Skeletal muscle satellite cell (primary cell): ENCODE measurements around the gene PAX6.

Source experiments
- H3K27me3 ChIP-seq: 2 replicates; pipeline ENCODE4 v1.7.0; 2013; ENCODE audit warnings: low read length; ENCODE audit not compliant: control insufficient read depth, insufficient read depth
- H3K36me3 ChIP-seq: 2 replicates; pipeline ENCODE4 v1.7.0; 2013; ENCODE audit warnings: mild to moderate bottlenecking, control low read depth, low read length; ENCODE audit not compliant: insufficient read depth
- H3K4me1 ChIP-seq: 2 replicates; pipeline ENCODE4 v1.7.0; 2013; ENCODE audit warnings: low read length; ENCODE audit not compliant: control insufficient read depth, insufficient read depth
- H3K4me2 ChIP-seq: 2 replicates; pipeline ENCODE4 v1.7.0; 2013; ENCODE audit warnings: mild to moderate bottlenecking, low read length
- H3K4me3 ChIP-seq: 2 replicates; pipeline ENCODE4 v1.7.0; 2013; ENCODE audit warnings: low read length
- H3K9ac ChIP-seq: 2 replicates; pipeline ENCODE4 v1.7.0; 2013; ENCODE audit warnings: mild to moderate bottlenecking, low read depth, low read length, moderate library complexity
- H3K9me3 ChIP-seq: replicated peaks from 2 replicates; pipeline ENCODE4 v1.7.0; 2013; ENCODE audit warnings: mild to moderate bottlenecking, control low read depth, low read length

PAX6 gene

GRCh38 chr11:31788085-31788484 lies 23.0 kb downstream of the PAX6 start:
- Histone ChIP-seq H3K9me3 (no peaks in the 10 kb centered on the region), H3K4me1 (no peaks in the 10 kb centered on the region), H3K36me3 (no peaks in the 10 kb centered on the region), H3K9ac (no peak overlapping the region), H3K27me3 (no peaks in the 10 kb centered on the region), H3K4me2 (no peak overlapping the region), H3K4me3 (no peak overlapping the region)

DNA sequence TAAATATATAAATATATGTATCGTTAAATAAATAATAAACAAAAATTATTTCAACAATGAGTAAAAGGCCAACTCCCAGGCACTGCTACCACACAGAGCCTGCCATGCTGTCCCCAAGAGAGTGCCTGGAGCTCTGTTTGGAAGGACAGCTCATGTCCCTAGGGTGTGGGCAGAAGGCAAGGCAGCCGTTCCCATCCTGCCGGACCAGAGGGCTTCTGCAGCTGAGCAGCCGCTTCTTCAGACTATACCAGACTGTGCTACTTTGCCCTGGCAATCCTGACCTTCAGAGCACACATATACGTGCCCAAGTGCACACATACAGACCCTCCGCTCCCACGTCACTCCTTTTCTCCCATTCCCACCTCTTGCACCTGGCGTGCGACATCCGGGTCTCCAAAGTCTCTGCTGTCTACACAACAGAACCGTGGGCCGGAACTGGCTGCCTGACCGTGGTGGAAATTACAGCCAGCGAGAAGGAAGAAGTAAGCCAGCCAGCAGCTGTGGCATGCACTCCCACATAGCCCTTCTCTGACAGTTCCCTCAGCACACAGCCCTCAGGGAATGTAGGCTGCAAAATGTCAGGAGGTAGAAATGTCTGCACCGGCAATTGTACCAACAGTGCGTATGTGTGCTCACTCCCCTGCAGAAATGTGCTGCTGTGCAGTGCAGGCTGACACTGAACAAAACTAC lies 24.0 kb downstream of the PAX6 start:
- H3K4me3 ChIP-seq = no peak overlapping the region
- H3K9me3 ChIP-seq = no peaks in the 10 kb centered on the region
- no peak overlapping the region for H3K4me2 ChIP-seq
- no peaks in the 10 kb centered on the region for H3K36me3 ChIP-seq
- no peaks in the 10 kb centered on the region for H3K4me1 ChIP-seq
- H3K27me3 ChIP-seq = no peaks in the 10 kb centered on the region
- H3K9ac ChIP-seq = no peak overlapping the region

- H3K4me2 ChIP-seq = no peak overlapping the region
- H3K4me3 ChIP-seq = no peak overlapping the region
- no peaks in the 10 kb centered on the region for H3K9me3 ChIP-seq
- no peaks in the 10 kb centered on the region for H3K36me3 ChIP-seq
- H3K27me3 ChIP-seq = no peaks in the 10 kb centered on the region
- H3K9ac ChIP-seq = no peak overlapping the region
- peaks cover 1% of the 10 kb centered on the region for H3K4me1 ChIP-seq
Observed at GRCh38 chr11:31784611-31785010, 26.5 kb downstream of the PAX6 start.

- Histone ChIP-seq H3K9me3 (no peaks in the 10 kb centered on the region), H3K9ac (no peak overlapping the region), H3K4me2 (no peak overlapping the region), H3K4me1 (peaks cover 12% of the 10 kb centered on the region), H3K4me3 (no peak overlapping the region), H3K36me3 (no peaks in the 10 kb centered on the region), H3K27me3 (no peaks in the 10 kb centered on the region)
Observed at GRCh38 chr11:31783252-31783651, 27.9 kb downstream of the PAX6 start.

DNA sequence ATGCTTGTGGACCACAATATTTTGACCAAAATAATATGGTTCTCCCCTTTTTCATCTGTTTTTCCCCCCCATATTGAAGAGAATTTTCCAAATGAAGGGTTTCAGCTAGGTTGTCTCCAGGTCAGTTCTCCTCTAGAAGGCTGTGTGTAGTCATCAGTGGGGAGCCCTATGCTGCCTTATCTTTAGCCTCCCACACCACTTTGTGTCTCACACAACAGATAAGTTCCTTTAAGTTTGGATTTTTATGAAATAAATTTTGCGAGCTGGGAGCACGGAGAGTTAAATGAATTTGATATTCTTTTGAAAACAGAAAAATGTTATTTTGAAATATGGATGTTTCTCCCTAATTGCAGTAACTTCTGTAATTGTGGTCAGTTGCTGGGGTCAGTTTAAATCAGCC lies 28.9 kb downstream of the PAX6 start:
- Histone ChIP-seq H3K4me3 (no peak overlapping the region), H3K27me3 (no peaks in the 10 kb centered on the region), H3K36me3 (no peaks in the 10 kb centered on the region), H3K9me3 (no peaks in the 10 kb centered on the region), H3K4me2 (no peak overlapping the region), H3K9ac (no peak overlapping the region), H3K4me1 (peaks cover 12% of the 10 kb centered on the region)

- no peak overlapping the region for H3K4me2 ChIP-seq
- no peaks in the 10 kb centered on the region for H3K36me3 ChIP-seq
- H3K9me3 ChIP-seq = no peaks in the 10 kb centered on the region
- H3K9ac ChIP-seq = no peak overlapping the region
- H3K4me1 ChIP-seq = peaks cover 12% of the 10 kb centered on the region
- no peak overlapping the region for H3K4me3 ChIP-seq
- no peaks in the 10 kb centered on the region for H3K27me3 ChIP-seq
Observed at GRCh38 chr11:31780480-31780971, 30.6 kb downstream of the PAX6 start.

- no peaks in the 10 kb centered on the region for H3K36me3 ChIP-seq
- peaks cover 12% of the 10 kb centered on the region for H3K4me1 ChIP-seq
- no peak overlapping the region for H3K4me3 ChIP-seq
- H3K9ac ChIP-seq = no peak overlapping the region
- no peaks in the 10 kb centered on the region for H3K9me3 ChIP-seq
- no peaks in the 10 kb centered on the region for H3K27me3 ChIP-seq
- H3K4me2 ChIP-seq = no peak overlapping the region
Observed at GRCh38 chr11:31780078-31780477, 31.0 kb downstream of the PAX6 start.

DNA sequence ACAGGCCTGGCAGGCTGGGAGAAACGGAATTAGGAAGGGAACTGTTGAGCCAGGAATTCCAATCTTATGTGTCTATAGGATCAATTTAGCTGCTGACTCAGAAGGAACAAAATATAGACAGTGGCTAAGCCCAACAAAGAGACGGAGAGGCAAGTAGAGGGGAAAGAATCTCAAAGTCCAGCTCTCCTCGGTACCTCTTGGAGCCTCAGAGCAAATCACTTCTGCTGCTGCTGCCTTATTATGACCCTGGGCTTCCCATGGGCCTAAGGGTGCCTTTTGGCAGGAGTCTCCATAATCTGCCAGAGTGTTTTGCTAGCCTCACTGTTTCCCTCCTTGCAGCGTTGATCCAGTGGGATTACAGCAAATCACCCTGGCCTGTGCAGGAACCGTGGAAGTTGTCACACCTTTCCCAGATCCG lies 31.7 kb downstream of the PAX6 start:
- no peaks in the 10 kb centered on the region for H3K27me3 ChIP-seq
- H3K36me3 ChIP-seq = no peaks in the 10 kb centered on the region
- no peaks in the 10 kb centered on the region for H3K9me3 ChIP-seq
- peak overlapping the region; percentile 65 for H3K4me2 ChIP-seq
- no peak overlapping the region for H3K4me3 ChIP-seq
- H3K4me1 ChIP-seq = peaks cover 12% of the 10 kb centered on the region
- H3K9ac ChIP-seq = no peak overlapping the region

GRCh38 chr11:31772412-31772811 lies 38.7 kb downstream of the PAX6 start:
- no peak overlapping the region for H3K4me2 ChIP-seq
- no peaks in the 10 kb centered on the region for H3K9me3 ChIP-seq
- H3K36me3 ChIP-seq = no peaks in the 10 kb centered on the region
- H3K27me3 ChIP-seq = no peaks in the 10 kb centered on the region
- H3K4me3 ChIP-seq = no peak overlapping the region
- H3K4me1 ChIP-seq = no peaks in the 10 kb centered on the region
- no peak overlapping the region for H3K9ac ChIP-seq

GRCh38 chr11:31770011-31770700 lies 41.0 kb downstream of the PAX6 start:
- Histone ChIP-seq H3K4me3 (no peak overlapping the region), H3K4me1 (no peaks in the 10 kb centered on the region), H3K9me3 (no peaks in the 10 kb centered on the region), H3K9ac (no peak overlapping the region), H3K36me3 (no peaks in the 10 kb centered on the region), H3K27me3 (no peaks in the 10 kb centered on the region), H3K4me2 (no peak overlapping the region)

GRCh38 chr11:31768749-31769640 lies 42.1 kb downstream of the PAX6 start:
- H3K9me3 ChIP-seq = no peaks in the 10 kb centered on the region
- H3K27me3 ChIP-seq = no peaks in the 10 kb centered on the region
- no peak overlapping the region for H3K9ac ChIP-seq
- no peak overlapping the region for H3K4me2 ChIP-seq
- no peaks in the 10 kb centered on the region for H3K4me1 ChIP-seq
- H3K36me3 ChIP-seq = no peaks in the 10 kb centered on the region
- H3K4me3 ChIP-seq = no peak overlapping the region
